WTC11 (cell line): ENCODE measurements around the gene SRR. TPM values are rescaled to one million over a fixed set of nuclear protein-coding genes. Genes with fewer than 3 reads are reported as not detected.

Experiments
- ATAC-seq: fragments of 200-7000 bp; cut with Tn5 transposase; 2 replicates; pipeline ENCODE4 v1.10.0; 2021; ENCODE audit warnings: mild to moderate bottlenecking, moderate library complexity
- CTCF ChIA-PET: fragments of 300-600 bp; sonication (Branson Sonifier 250); formaldehyde crosslinking; loops from one replicate; lab custom pipeline; 2021; ENCODE audit warnings: antibody characterized with exemption; lab: Charles Lee
- POLR2A ChIA-PET: fragments of 350-600 bp; sonication (Branson Sonifier 250); formaldehyde crosslinking; loops from one replicate; lab custom pipeline; 2021; ENCODE audit warnings: antibody characterized with exemption; lab: Charles Lee
- DNase-seq: peaks from one replicate; pipeline ENCODE4 v3.0.0; 2021; ENCODE audit warnings: low spot score
- H3K27ac Mint-ChIP-seq: 2 replicates; pipeline ENCODE4 v1.8.0; 2021; ENCODE audit warnings: mixed read lengths
- H3K27me3 Mint-ChIP-seq: 2 replicates; pipeline ENCODE4 v1.8.0; 2021; ENCODE audit warnings: low read depth, mild to moderate bottlenecking, moderate library complexity, mixed read lengths
- H3K36me3 Mint-ChIP-seq: 2 replicates; pipeline ENCODE4 v1.8.0; 2021; ENCODE audit warnings: mixed read lengths
- H3K4me1 Mint-ChIP-seq: 2 replicates; pipeline ENCODE4 v1.8.0; 2022; ENCODE audit warnings: mixed read lengths
- H3K4me3 Mint-ChIP-seq: 2 replicates; pipeline ENCODE4 v1.8.0; 2021; ENCODE audit warnings: mild to moderate bottlenecking, moderate library complexity, mixed read lengths
- H3K9me3 Mint-ChIP-seq: 2 replicates; pipeline ENCODE4 v1.8.0; 2021; ENCODE audit warnings: mixed read lengths
- AFF4 ChIP-seq: sonication (generic); formaldehyde crosslinking; IDR thresholded peaks from 2 replicates; pipeline ENCODE4 v1.8.1; 2023; ENCODE audit warnings: mild to moderate bottlenecking, missing genetic modification reagents, borderline replicate concordance
- ATF6 ChIP-seq: sonication (generic); formaldehyde crosslinking; IDR thresholded peaks from 2 replicates; pipeline ENCODE4 v1.8.1; 2023; ENCODE audit warnings: mild to moderate bottlenecking, missing genetic modification reagents
- E2F1 ChIP-seq: sonication (generic); formaldehyde crosslinking; IDR thresholded peaks from 2 replicates; pipeline ENCODE4 v1.8.0; 2022; ENCODE audit warnings: mild to moderate bottlenecking, missing genetic modification reagents
- ETV6 ChIP-seq: sonication (generic); formaldehyde crosslinking; IDR thresholded peaks from 2 replicates; pipeline ENCODE4 v1.8.1; 2022; ENCODE audit warnings: mild to moderate bottlenecking, missing genetic modification reagents
- HMGA2 ChIP-seq: fragments of 250-450 bp; sonication (Bioruptor Pico); IDR thresholded peaks from 2 replicates; pipeline ENCODE4 v1.4.0; 2021; ENCODE audit warnings: mild to moderate bottlenecking, moderate library complexity
- NFE2L1 ChIP-seq: sonication (generic); formaldehyde crosslinking; IDR thresholded peaks from 2 replicates; pipeline ENCODE4 v1.8.1; 2023; ENCODE audit warnings: missing genetic modification reagents
- SOX15 ChIP-seq: fragments of 250-450 bp; sonication (Bioruptor Pico); IDR thresholded peaks from 2 replicates; pipeline ENCODE4 v1.9.0; 2021; ENCODE audit warnings: mild to moderate bottlenecking
- SP1 ChIP-seq: sonication (generic); formaldehyde crosslinking; conservative IDR thresholded peaks from 2 replicates; pipeline ENCODE4 v1.8.1; 2022; ENCODE audit warnings: missing genetic modification reagents
- STAT6 ChIP-seq: sonication (generic); formaldehyde crosslinking; conservative IDR thresholded peaks from 2 replicates; pipeline ENCODE4 v1.8.1; 2023; ENCODE audit warnings: mild to moderate bottlenecking, low read depth, missing genetic modification reagents, moderate library complexity
- TEAD4 ChIP-seq: sonication (generic); formaldehyde crosslinking; IDR thresholded peaks from 2 replicates; pipeline ENCODE4 v1.8.0; 2022; ENCODE audit warnings: mild to moderate bottlenecking, missing genetic modification reagents
- USF2 ChIP-seq: sonication (generic); formaldehyde crosslinking; IDR thresholded peaks from 2 replicates; pipeline ENCODE4 v1.8.1; 2023; ENCODE audit warnings: mild to moderate bottlenecking, missing genetic modification reagents, moderate library complexity
- ZBTB21 ChIP-seq: sonication (generic); formaldehyde crosslinking; IDR thresholded peaks from 2 replicates; pipeline ENCODE4 v1.8.1; 2023; ENCODE audit warnings: mild to moderate bottlenecking, missing genetic modification reagents, borderline replicate concordance
- ZBTB43 ChIP-seq: sonication (generic); formaldehyde crosslinking; IDR thresholded peaks from 2 replicates; pipeline ENCODE4 v1.8.1; 2023; ENCODE audit warnings: mild to moderate bottlenecking, missing genetic modification reagents
- ZMAT4 ChIP-seq: fragments of 250-450 bp; sonication (Bioruptor Pico); IDR thresholded peaks from 2 replicates; pipeline ENCODE4 v1.9.0; 2021; ENCODE audit warnings: mild to moderate bottlenecking
- ZNF423 ChIP-seq: fragments of 250-450 bp; sonication (Bioruptor Pico); IDR thresholded peaks from 2 replicates; pipeline ENCODE4 v2.1.2; 2022; ENCODE audit warnings: mild to moderate bottlenecking, moderate library complexity
- ZNF512 ChIP-seq: sonication (generic); formaldehyde crosslinking; IDR thresholded peaks from 2 replicates; pipeline ENCODE4 v1.8.1; 2022; ENCODE audit warnings: missing genetic modification reagents, borderline replicate concordance
- total RNA-seq: library from RNA; stranded (reverse); gene quantifications from 3 replicates; pipeline ENCODE4 v1.2.3, GENCODE V29; 2021

SRR gene
- total RNA-seq, 1 experiment from 2014 or later: 5.1 TPM

- no peak for TF ChIP-seq USF2 (CRISPR knock-in tag)
- TF ChIP-seq ATF6 (CRISPR knock-in tag): no peak
- TF ChIP-seq STAT6 (CRISPR knock-in tag): no peak
- no peak for TF ChIP-seq ZBTB21
- TF ChIP-seq E2F1 (CRISPR knock-in tag): no peak
- TF ChIP-seq ZNF512: no peak
- TF ChIP-seq TEAD4 (CRISPR knock-in tag): no peak
Observed at GRCh38 chr17:2299756-2300155, 4.0 kb upstream of the SRR start (continued).

GRCh38 chr17:2302778-2303203 lies 959 bp upstream of the SRR start:
- ATAC-seq (no peak), DNase-seq (no peak)
- peak overlapping the region; percentile 74 for H3K27ac Mint-ChIP-seq
- H3K9me3 Mint-ChIP-seq: peaks cover 6% of the 10 kb centered on the region; the same call in 1 of the 2 replicates
- H3K36me3 Mint-ChIP-seq: peaks cover 20% of the 10 kb centered on the region
- H3K4me3 Mint-ChIP-seq: peak overlapping the region; percentile 86
- TF ChIP-seq NFE2L1 (CRISPR knock-in tag): no peak
- TF ChIP-seq SOX15 (CRISPR knock-in tag): no peak
- TF ChIP-seq ETV6 (CRISPR knock-in tag): no peak
- TF ChIP-seq ZNF423 (CRISPR knock-in tag): no peak
- TF ChIP-seq AFF4 (CRISPR knock-in tag): no peak
- no peak for TF ChIP-seq ZBTB43 (CRISPR knock-in tag)
- TF ChIP-seq ZMAT4: no peak
- no peak for TF ChIP-seq HMGA2
- no peak for TF ChIP-seq USF2 (CRISPR knock-in tag)
- no peak for TF ChIP-seq SP1
- ChIA-PET CTCF (interaction anchor here (0.6 to 2.5 kb wide), 8 partner anchors 34 to 1245 kb away, joined by 3 to 13 read pairs (median 3); partner anchors contain the start of genes HIC1, SGSM2 and TSR1), POLR2A (interaction anchor here (1.1 to 1.9 kb wide), 5 partner anchors 33 to 586 kb away, joined by 3 to 7 read pairs (median 6); partner anchors contain the start of gene TSR1)
- peaks cover 11% of the 10 kb centered on the region for H3K4me1 Mint-ChIP-seq
- peaks cover 4% of the 10 kb centered on the region for H3K27me3 Mint-ChIP-seq
